SK-N-MC (cell line): ENCODE data around the gene RNF5.

ENCODE experiments used
- EZH2 ChIP-seq: fragments of 200-600 bp; sonication (generic); IDR thresholded peaks from one replicate; pipeline ENCODE4 v1.6.1; 2017; ENCODE audit warnings: antibody characterized with exemption
- POLR2AphosphoS5 ChIP-seq: IDR thresholded peaks from 2 replicates; pipeline ENCODE4 v1.6.1; 2012; ENCODE audit warnings: mild to moderate bottlenecking, low read depth, low read length, borderline replicate concordance

GRCh38 chr6:32154514-32155161, 23.6 kb upstream of the RNF5 start:
- no peak for TF ChIP-seq EZH2
- no peak for TF ChIP-seq POLR2AphosphoS5
